Ectodermal cell (in vitro differentiated cells): Measurements from ENCODE around the gene MVD. TPM values are rescaled to one million over a fixed set of nuclear protein-coding genes. Genes with fewer than 3 reads are reported as not detected.
A peak's percentile ranks its signal among the peaks of the same experiment; 100 is the strongest.

ENCODE experiments used
- H3K27ac ChIP-seq: 2 replicates; pipeline ENCODE4 v1.7.0; 2013; ENCODE audit warnings: mild to moderate bottlenecking, low read depth, low read length; ENCODE audit not compliant: insufficient read depth, poor library complexity, severe bottlenecking
- H3K27me3 ChIP-seq: 2 replicates; pipeline ENCODE4 v1.7.0; 2013; ENCODE audit warnings: mild to moderate bottlenecking, low read length; ENCODE audit not compliant: insufficient read depth, control insufficient read depth, poor library complexity, severe bottlenecking
- H3K36me3 ChIP-seq: one replicate; pipeline ENCODE4 v1.7.0; 2013; ENCODE audit warnings: low read length; ENCODE audit not compliant: control insufficient read depth, insufficient read depth
- H3K4me1 ChIP-seq: one replicate; pipeline ENCODE4 v1.7.0; 2013; ENCODE audit warnings: low read length; ENCODE audit not compliant: control insufficient read depth, insufficient read depth
- H3K4me3 ChIP-seq: 2 replicates; pipeline ENCODE4 v1.7.0; 2013; ENCODE audit warnings: low read depth, low read length, control low read depth; ENCODE audit not compliant: insufficient read depth
- H3K9me3 ChIP-seq: 2 replicates; pipeline ENCODE4 v1.7.0; 2013; ENCODE audit warnings: mild to moderate bottlenecking, low read length, moderate library complexity; ENCODE audit not compliant: control insufficient read depth
- WGBS, 2 experiments: methylation state at CpG; one replicate each; pipeline ENCODE4 v1.1.7; 2013; ENCODE audit warnings: missing lambda C conversion rate in 2 of 2; 5-methylcytosine and 5-hydroxymethylcytosine counted together
- polyA plus RNA-seq, 4 experiments: library from polyadenylated mRNA; stranded (reverse); fragments of 50-300 nt; gene quantifications; one replicate each; pipeline ENCODE4 v1.2.3, GENCODE V29; 2013

Gene MVD, protein sequence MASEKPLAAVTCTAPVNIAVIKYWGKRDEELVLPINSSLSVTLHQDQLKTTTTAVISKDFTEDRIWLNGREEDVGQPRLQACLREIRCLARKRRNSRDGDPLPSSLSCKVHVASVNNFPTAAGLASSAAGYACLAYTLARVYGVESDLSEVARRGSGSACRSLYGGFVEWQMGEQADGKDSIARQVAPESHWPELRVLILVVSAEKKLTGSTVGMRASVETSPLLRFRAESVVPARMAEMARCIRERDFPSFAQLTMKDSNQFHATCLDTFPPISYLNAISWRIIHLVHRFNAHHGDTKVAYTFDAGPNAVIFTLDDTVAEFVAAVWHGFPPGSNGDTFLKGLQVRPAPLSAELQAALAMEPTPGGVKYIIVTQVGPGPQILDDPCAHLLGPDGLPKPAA
- 63.8 TPM for polyA plus RNA-seq (2013, experiment 1 of 4)
- polyA plus RNA-seq (2013, experiment 2 of 4): 57.7 TPM
- polyA plus RNA-seq (2013, experiment 3 of 4): 32.9 TPM
- 37.4 TPM for polyA plus RNA-seq (2013, experiment 4 of 4)

DNA sequence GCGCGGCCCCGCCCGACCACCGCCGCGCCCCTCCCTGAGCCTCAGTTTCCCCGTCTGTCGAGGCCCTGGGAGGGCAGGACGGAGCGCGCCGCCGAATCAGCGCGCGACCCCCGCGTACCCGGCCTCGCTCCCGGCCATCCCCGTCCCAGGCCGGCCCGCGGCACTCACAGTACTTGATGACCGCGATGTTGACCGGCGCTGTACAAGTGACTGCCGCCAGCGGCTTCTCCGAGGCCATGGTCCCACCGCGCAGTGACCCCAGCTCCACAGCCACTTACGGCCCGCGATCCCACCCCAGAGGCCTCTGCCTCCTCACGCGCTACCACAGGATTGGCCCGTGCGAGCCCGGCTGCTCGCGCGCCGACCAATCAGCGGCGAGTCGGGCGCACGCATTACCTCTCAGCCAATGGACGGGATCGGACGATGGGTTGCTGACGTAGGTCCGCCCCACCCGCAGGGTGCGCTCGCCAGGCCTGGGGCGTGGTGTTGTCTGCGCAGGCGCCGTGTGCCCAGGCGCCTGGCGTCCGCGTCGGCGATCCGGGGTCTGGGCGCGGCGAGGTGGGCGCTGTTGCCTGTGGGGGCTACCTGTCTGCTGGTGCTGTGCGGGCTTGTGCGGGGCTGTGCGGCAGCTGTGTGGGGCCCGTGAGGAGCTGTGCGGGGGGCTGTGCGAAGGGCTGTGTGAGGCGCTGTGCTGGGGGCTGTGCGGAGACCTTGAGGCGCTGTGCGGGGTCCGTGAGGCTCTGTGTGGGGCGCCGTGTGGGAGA lies at the start of gene MVD:
MVD (minus strand) TSS at position 249 of the 764 bp plus-strand sequence; CDS start at position 238, 11 bp downstream.
- Histone ChIP-seq H3K27ac (no peak within 1 kb of the TSS), H3K27me3 (peaks cover 6% of the 10 kb centered on the region), H3K4me3 (peak within 1 kb of the TSS; percentile 72), H3K36me3 (no peaks in the 10 kb centered on the region), H3K9me3 (no peaks in the 10 kb centered on the region), H3K4me1 (no peaks in the 10 kb centered on the region)
- 0% methylated on average over 88 of the region's 88 CpGs for WGBS, 2 experiments

DNA sequence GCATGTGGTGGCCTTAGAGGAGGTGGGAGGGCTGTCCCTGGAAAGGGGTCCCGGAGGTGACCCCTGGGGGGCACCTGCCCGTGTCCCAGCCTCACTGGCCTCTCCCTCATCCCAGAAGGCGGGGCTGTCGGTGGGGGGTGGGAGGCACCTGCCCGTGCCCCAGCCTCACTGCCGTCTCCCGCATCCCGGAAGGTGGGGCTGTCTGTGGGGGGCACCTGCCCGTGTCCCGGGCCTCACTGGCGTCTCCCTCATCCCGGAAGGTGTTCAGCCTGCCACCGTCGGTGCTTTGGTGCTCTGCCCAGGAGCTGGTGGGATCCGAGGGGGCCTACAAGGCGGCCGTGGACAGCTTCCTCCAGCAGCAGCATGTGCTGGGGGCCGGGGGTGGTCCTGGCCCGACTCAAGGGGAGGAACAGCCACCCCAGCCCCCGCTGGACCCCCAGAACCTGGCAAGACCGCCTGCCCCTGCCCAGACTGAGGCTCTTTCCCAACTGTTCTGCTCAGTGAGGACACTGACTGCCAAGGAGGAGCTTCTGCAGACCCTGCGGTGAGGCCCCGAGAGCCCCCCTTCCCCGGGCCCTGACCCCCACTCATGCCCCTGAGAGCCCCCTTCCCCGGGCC lies 49.6 kb upstream of the MVD start:
- WGBS, 2 experiments: 88 to 89% methylated on average over 23 to 24 of the region's 25 CpGs
- Histone ChIP-seq H3K9me3 (no peaks in the 10 kb centered on the region), H3K27me3 (no peaks in the 10 kb centered on the region), H3K27ac (no peak overlapping the region), H3K4me1 (peaks cover under 1% of the 10 kb centered on the region), H3K4me3 (no peak overlapping the region), H3K36me3 (peaks cover 12% of the 10 kb centered on the region)

DNA sequence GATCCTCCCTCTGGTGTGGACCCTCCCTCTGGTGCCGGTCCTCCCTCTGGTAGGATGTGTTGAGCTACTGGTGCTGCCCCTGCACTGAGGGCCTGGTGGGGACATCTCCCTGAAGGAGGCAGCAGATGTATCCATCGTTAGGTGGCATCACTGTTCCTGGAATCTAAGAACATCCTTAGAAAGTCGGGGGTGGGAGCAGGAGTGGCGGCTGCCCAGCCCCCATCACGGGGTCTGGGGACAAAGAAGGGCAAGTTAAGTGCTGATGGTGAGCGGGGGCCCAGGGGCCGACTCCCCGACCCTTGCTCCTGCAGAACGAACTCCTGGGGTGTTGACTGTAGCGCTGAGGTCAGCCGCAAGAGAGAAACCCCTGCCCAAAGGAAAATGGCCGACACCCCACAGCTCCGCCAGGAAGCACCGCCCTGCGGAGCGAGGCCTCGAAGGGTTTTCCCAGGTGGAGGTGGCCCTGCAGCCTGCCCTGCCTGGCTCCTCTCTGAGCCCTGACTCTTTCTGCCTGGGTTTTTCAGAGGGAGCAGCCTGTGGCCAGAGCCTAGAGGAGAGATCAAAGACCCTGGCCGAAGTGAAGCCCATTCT lies 49.0 kb upstream of the MVD start:
- WGBS, 2 experiments: 79 to 81% methylated on average over 17 to 18 of the region's 18 CpGs
- no peaks in the 10 kb centered on the region for H3K9me3 ChIP-seq
- peaks cover 7% of the 10 kb centered on the region for H3K4me1 ChIP-seq
- no peak overlapping the region for H3K4me3 ChIP-seq
- H3K27ac ChIP-seq: no peak overlapping the region
- H3K36me3 ChIP-seq: peaks cover 11% of the 10 kb centered on the region
- H3K27me3 ChIP-seq: no peaks in the 10 kb centered on the region

DNA sequence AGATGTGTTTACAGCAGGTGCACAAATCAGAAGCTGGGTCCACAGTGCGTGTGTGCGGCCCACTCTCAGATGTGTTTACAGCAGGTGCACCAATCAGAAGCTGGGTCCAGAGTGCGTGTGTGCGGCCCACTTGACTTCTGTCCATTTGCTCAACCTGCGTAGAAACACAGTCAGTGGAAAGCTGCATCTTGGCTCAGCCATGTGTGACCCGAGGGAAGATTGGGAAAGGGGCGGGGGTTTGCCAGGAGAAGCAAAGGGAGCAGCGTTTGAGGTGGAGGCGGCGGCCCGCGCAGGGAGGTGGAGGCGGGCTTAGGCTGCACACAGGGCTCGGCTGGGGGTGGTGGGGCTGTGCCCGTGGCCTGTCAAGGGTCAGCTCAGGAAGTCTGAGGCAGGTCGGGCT lies 47.7 kb upstream of the MVD start:
- no peak overlapping the region for H3K4me3 ChIP-seq
- no peaks in the 10 kb centered on the region for H3K27me3 ChIP-seq
- peaks cover 1% of the 10 kb centered on the region for H3K36me3 ChIP-seq
- 83 to 84% methylated on average over 16 of the region's 16 CpGs for WGBS, 2 experiments
- no peak overlapping the region for H3K27ac ChIP-seq
- no peaks in the 10 kb centered on the region for H3K9me3 ChIP-seq
- peaks cover 7% of the 10 kb centered on the region for H3K4me1 ChIP-seq

DNA sequence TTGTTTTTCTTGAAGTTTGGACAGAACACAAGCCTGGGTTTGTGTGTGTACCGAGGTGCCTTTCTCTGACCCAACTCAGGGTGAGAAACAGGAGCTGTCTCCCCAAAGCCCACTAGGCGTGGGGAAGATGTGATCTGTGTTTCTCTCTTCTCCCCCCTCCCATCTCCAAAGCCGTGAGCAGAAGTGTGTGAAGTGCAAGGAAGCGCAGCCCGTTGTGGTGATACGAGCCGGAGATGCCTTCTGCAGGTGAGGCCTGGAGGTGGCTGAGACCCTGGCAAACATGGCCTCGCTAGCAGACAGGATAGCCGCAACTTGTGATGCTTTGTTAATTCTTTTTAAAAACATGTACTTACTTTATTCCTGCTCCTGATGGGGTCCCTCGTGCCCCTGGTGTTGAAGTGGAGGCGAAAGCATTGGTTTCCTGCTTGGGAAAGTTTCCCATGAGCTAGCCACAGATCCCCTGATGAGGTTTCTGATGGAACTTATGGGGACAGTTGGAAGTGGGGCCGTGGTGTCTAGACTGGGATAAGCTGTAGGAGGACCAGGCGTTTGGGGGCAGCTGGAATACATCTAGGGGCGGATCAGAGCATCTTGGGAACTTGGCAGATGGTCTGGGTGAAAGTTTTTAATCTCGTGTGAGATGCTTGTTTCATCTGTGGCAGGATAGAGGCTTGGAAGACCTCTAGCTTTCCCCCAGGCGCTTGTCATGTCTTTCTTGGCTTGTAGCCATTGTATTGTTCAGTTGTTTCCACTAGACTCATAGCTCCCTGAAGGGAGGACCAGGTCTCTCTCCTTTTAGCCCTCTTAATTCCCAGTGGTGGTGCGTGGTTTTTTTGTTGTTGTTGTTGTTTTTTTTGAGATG lies 44.3 kb upstream of the MVD start:
- Histone ChIP-seq H3K4me1 (peaks cover 7% of the 10 kb centered on the region), H3K27ac (no peak overlapping the region), H3K4me3 (peak overlapping the region; percentile 98), H3K9me3 (no peaks in the 10 kb centered on the region), H3K27me3 (no peaks in the 10 kb centered on the region), H3K36me3 (no peaks in the 10 kb centered on the region)
- 58 to 60% methylated on average over 17 of the region's 17 CpGs for WGBS, 2 experiments

DNA sequence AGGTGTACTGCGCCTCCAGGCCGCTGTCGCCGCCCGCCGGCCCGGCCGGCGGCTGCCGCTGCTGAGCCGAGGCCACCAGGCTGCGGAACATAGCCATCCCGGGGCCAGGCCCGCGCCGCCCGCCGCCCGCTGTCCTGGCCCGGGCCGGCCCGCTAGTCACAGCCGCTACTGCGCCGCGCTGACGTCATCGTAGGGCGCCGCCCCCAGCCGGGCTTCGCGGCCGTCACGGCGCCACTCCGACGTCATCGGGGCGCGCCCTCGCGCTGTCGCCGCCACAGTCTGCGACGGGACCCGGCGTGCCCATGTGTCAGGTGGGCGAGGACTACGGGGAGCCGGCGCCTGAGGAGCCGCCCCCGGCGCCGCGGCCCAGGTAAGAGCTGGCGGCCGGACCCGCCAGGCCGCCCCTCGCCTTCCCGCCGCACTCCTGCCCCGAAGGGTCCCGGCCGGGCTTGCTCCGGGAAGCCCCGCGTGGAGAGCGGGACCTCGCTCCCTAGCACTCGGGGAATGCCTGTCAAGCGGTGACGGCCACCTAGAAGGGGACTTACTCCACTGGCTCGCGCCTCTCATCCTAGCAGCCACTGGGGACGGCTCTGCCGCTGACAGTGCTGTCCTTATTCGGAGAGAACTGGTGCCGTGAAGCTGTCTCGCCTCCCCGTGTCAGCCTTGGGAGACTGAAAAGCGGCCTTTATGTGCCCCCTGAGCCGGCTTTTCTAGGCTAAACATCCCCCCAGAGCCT lies 43.5 kb upstream of the MVD start, which contains the start of the genes CTU2 and RNF166:
CTU2 (plus strand) TSS at position 275 of the 736 bp plus-strand sequence; CDS start at position 303, 28 bp downstream.
RNF166 (minus strand) TSS at position 180 of the 736 bp plus-strand sequence; CDS start at position 97, 83 bp downstream.
- no peaks in the 10 kb centered on the region for H3K9me3 ChIP-seq
- no peak within 1 kb of the TSS for H3K27ac ChIP-seq
- no peaks in the 10 kb centered on the region for H3K27me3 ChIP-seq
- H3K36me3 ChIP-seq: no peaks in the 10 kb centered on the region
- peaks cover 7% of the 10 kb centered on the region for H3K4me1 ChIP-seq
- WGBS, 2 experiments: 1% methylated on average over 86 of the region's 86 CpGs
- peak within 1 kb of the TSS; percentile 98 for H3K4me3 ChIP-seq

DNA sequence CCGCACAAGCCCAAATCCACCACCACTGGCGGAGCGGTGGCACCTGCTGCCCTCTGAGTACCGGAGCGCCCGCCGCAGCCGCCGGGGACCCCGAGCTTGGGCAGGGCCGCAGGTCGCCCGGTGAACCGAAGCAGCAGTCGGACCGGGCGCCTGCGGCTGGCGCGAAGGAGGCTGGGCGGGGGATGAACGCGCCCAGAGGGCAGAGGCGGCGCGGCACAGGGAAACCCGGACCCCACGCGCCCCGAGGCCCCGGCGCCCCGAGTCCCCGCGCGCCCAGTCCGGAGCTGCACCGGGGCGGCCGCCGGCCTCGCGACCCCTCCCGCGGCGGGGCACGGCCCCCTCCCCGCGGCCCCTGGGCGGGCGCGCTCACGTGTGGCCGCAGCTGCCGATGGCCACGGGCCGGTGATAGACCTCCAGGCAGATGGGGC lies 42.9 kb upstream of the MVD start:
- no peaks in the 10 kb centered on the region for H3K36me3 ChIP-seq
- no peak overlapping the region for H3K27ac ChIP-seq

DNA sequence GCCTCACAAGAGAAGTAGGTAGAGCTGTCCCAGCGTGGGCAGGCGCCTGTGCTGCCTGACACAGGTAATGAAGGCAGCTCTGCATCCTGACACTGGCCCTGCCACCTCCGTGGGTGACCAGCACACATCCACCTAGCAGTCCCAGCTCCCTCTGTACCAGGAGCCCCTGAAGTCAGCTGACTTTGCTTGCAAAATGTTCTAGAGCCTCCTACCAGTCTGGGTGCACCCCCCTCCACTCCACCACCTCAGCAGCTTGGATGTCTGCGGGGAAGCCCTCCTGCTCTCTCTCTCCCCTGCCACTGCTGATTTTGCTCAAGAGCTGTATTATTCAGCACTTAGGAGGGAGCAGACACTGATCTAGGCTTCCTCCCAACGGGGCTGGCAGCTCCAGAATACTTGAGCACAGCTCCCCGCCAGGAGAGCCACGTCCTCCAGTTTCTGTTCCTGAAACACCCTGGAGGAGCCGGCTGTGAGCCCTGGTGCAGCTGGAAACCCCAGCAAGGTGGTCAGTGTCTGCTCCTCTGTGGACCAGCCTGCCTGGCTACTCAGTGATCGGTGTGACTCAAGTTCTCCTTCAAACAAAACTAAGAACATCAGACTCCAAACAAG lies 42.3 kb upstream of the MVD start:
- Histone ChIP-seq H3K27ac (no peak overlapping the region), H3K27me3 (no peaks in the 10 kb centered on the region), H3K4me3 (peak overlapping the region; percentile 98), H3K36me3 (no peaks in the 10 kb centered on the region), H3K9me3 (no peaks in the 10 kb centered on the region), H3K4me1 (peaks cover 7% of the 10 kb centered on the region)
- WGBS, 2 experiments: 57 to 62% methylated on average over 9 of the region's 9 CpGs

More for the DNA sequence above, 42.9 kb upstream of the MVD start:
- Histone ChIP-seq H3K27me3 (no peaks in the 10 kb centered on the region), H3K9me3 (no peaks in the 10 kb centered on the region), H3K4me1 (peaks cover 7% of the 10 kb centered on the region), H3K4me3 (peak overlapping the region; percentile 98)
- 1% methylated on average over 57 of the region's 57 CpGs for WGBS, 2 experiments
